ENCODE data around the gene PKN1. TPM values are rescaled to one million over a fixed set of nuclear protein-coding genes. Genes with fewer than 3 reads are reported as not detected.
A peak's percentile ranks its signal among the peaks of the same experiment; 100 is the strongest.

The PKN1 gene
- total and polyA plus RNA-seq, 2 of the 13 experiments (the other 11 are each of a cell fraction or from before 2014, with no cell fraction given), result 45.7 to 54.5 TPM

GRCh38 chr19:14497228-14497921 lies 64.3 kb downstream of the PKN1 start (continued):
- TF ChIP-seq ZNF598 (CRISPR knock-in tag; IDR thresholded peaks at IDR 0.05; ENCODE audit: borderline replicate concordance) (no peak), CREM (IDR thresholded peaks at IDR 0.05) (peak; percentile 26; the same call in 1 of the 2 replicates), CREM (CRISPR knock-in tag; IDR thresholded peaks at IDR 0.05) (no peak), PHF21A (CRISPR knock-in tag; IDR thresholded peaks at IDR 0.05) (peak; percentile 19), ZNF772 (CRISPR knock-in tag; IDR thresholded peaks at IDR 0.05) (0 out of 2 replicates have a peak, but pooled peaks have one; percentile 70), PLSCR1 (CRISPR knock-in tag; IDR thresholded peaks at IDR 0.05; ENCODE audit: borderline replicate concordance) (no peak), POGK (CRISPR knock-in tag; conservative IDR thresholded peaks at IDR 0.05) (no peak), ATF2 (CRISPR knock-in tag; IDR thresholded peaks at IDR 0.05) (no peak), ZNF746 (CRISPR knock-in tag; IDR thresholded peaks at IDR 0.05) (no peak), CAMTA2 (CRISPR knock-in tag; IDR thresholded peaks at IDR 0.05; ENCODE audit: borderline replicate concordance) (no peak), SNRNP70 (IDR thresholded peaks at IDR 0.05; ENCODE audit: low read depth, low read length) (no peak), ZNF225 (CRISPR knock-in tag; IDR thresholded peaks at IDR 0.05) (no peak), KDM1A (CRISPR knock-in tag; IDR thresholded peaks at IDR 0.05) (no peak), EED (CRISPR knock-in tag; IDR thresholded peaks at IDR 0.05) (no peak), FOXA1 (IDR thresholded peaks at IDR 0.05) (no peak), FOXA1 (CRISPR knock-in tag; IDR thresholded peaks at IDR 0.05) (0 out of 2 replicates have a peak, but pooled peaks have one; percentile 45), TCF7 (IDR thresholded peaks at IDR 0.05; ENCODE audit: low read depth) (no peak), ZFX (CRISPR knock-in tag; IDR thresholded peaks at IDR 0.05; ENCODE audit: low read depth) (no peak; the same call in 1 of the 2 replicates), ZNF841 (CRISPR knock-in tag; IDR thresholded peaks at IDR 0.05; ENCODE audit: borderline replicate concordance) (no peak), MXD4 (CRISPR knock-in tag; IDR thresholded peaks at IDR 0.05) (no peak), ZNF121 (CRISPR knock-in tag; IDR thresholded peaks at IDR 0.05) (peak; percentile 23; the same call in 1 of the 2 replicates), STAG1 (CRISPR knock-in tag; IDR thresholded peaks at IDR 0.05) (no peak), PRDM10 (CRISPR knock-in tag; IDR thresholded peaks at IDR 0.05; ENCODE audit: low read depth) (peak; percentile 70; the same call in 1 of the 2 replicates), PHF5A (CRISPR knock-in tag; IDR thresholded peaks at IDR 0.05; ENCODE audit: low read depth, unreplicated experiment) (no peak), DNMT1 (CRISPR knock-in tag; IDR thresholded peaks at IDR 0.05) (no peak)

All from HepG2 (cell line).